RKO (cell line): ENCODE data around the gene EMID1.
"Not testable (repeated sequence)": the region's sequence is repeated elsewhere in the genome, so short reads cannot be mapped to it uniquely, and the experiment has no call there.

Experiments
- DNase-seq: peaks from one replicate; pipeline ENCODE4 v3.0.0-alpha.2; 2016; ENCODE audit warnings: low spot score

EMID1 gene

GRCh38 chr22:29231971-29232959, 26.6 kb downstream of the EMID1 start:
- no peak for DNase-seq

- DNase-seq = no peak
These were observed 27.7 kb downstream of the EMID1 start for GRCh38 chr22:29233277-29233877.

GRCh38 chr22:29240481-29240880, 34.8 kb downstream of the EMID1 start:
- not testable (repeated sequence) for DNase-seq

- no peak for DNase-seq
These were observed 38.3 kb downstream of the EMID1 start for GRCh38 chr22:29243874-29244446.

GRCh38 chr22:29244785-29245625, 39.3 kb downstream of the EMID1 start:
- DNase-seq = no peak

- peak; percentile 50 for DNase-seq
These were observed 40.1 kb downstream of the EMID1 start for GRCh38 chr22:29245626-29246385.

- not testable (repeated sequence) for DNase-seq
These were observed 42.2 kb downstream of the EMID1 start for GRCh38 chr22:29247891-29248290.

- DNase-seq = no peak
These were observed 45.6 kb downstream of the EMID1 start for GRCh38 chr22:29251265-29251664.

GRCh38 chr22:29251981-29252911, 46.5 kb downstream of the EMID1 start:
- no peak for DNase-seq

- no peak for DNase-seq
These were observed 48.0 kb downstream of the EMID1 start for GRCh38 chr22:29253561-29254285.

- DNase-seq = no peak
These were observed 48.6 kb downstream of the EMID1 start for GRCh38 chr22:29254286-29254660.

GRCh38 chr22:29255064-29255621, 49.4 kb downstream of the EMID1 start:
- DNase-seq = no peak

GRCh38 chr22:29256606-29257325, 51.1 kb downstream of the EMID1 start:
- DNase-seq = no peak

- no peak for DNase-seq
These were observed 52.1 kb downstream of the EMID1 start for GRCh38 chr22:29257751-29258181.

GRCh38 chr22:29258407-29259252, 52.9 kb downstream of the EMID1 start:
- no peak for DNase-seq

GRCh38 chr22:29259253-29259899, 53.7 kb downstream of the EMID1 start:
- peak; percentile 37 for DNase-seq

- no peak for DNase-seq
These were observed 54.4 kb downstream of the EMID1 start for GRCh38 chr22:29260031-29260560.
